Measurements from ENCODE around the gene ADAM12.

- TF ChIP-seq CTCF (IDR thresholded peaks at IDR 0.05; ENCODE audit: poor library complexity, severe bottlenecking) (no peak), MXI1 (conservative IDR thresholded peaks at IDR 0.05; ENCODE audit: poor library complexity, severe bottlenecking) (no peak), EZH2 (IDR thresholded peaks at IDR 0.05; ENCODE audit: borderline replicate concordance, insufficient read depth, low read length, poor library complexity, severe bottlenecking) (no peak), EP300 (conservative IDR thresholded peaks at IDR 0.05; ENCODE audit: poor library complexity, severe bottlenecking) (no peak), POLR2AphosphoS5 (IDR thresholded peaks at IDR 0.05) (no peak), TAF1 (IDR thresholded peaks at IDR 0.05; ENCODE audit: low read depth) (no peak), SMC3 (conservative IDR thresholded peaks at IDR 0.05; ENCODE audit: poor library complexity) (no peak), RAD21 (conservative IDR thresholded peaks at IDR 0.05) (no peak)
- TF ChIP-seq, protein P1, sequence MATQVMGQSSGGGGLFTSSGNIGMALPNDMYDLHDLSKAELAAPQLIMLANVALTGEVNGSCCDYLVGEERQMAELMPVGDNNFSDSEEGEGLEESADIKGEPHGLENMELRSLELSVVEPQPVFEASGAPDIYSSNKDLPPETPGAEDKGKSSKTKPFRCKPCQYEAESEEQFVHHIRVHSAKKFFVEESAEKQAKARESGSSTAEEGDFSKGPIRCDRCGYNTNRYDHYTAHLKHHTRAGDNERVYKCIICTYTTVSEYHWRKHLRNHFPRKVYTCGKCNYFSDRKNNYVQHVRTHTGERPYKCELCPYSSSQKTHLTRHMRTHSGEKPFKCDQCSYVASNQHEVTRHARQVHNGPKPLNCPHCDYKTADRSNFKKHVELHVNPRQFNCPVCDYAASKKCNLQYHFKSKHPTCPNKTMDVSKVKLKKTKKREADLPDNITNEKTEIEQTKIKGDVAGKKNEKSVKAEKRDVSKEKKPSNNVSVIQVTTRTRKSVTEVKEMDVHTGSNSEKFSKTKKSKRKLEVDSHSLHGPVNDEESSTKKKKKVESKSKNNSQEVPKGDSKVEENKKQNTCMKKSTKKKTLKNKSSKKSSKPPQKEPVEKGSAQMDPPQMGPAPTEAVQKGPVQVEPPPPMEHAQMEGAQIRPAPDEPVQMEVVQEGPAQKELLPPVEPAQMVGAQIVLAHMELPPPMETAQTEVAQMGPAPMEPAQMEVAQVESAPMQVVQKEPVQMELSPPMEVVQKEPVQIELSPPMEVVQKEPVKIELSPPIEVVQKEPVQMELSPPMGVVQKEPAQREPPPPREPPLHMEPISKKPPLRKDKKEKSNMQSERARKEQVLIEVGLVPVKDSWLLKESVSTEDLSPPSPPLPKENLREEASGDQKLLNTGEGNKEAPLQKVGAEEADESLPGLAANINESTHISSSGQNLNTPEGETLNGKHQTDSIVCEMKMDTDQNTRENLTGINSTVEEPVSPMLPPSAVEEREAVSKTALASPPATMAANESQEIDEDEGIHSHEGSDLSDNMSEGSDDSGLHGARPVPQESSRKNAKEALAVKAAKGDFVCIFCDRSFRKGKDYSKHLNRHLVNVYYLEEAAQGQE (IDR thresholded peaks at IDR 0.05; ENCODE audit: borderline replicate concordance) = no peak
Observed at GRCh38 chr10:126397640-126398382, 9.5 kb upstream of the ADAM12 start.
